GM12801 (cell line): ENCODE measurements around the gene ZBTB49.

Source experiments
- TF ChIP-seq, protein P1 (sequence below): IDR thresholded peaks from one replicate; pipeline ENCODE4 v1.5.1; 2011; ENCODE audit warnings: control low read depth; ENCODE audit not compliant: insufficient read length; ENCODE audit errors: extremely low read depth

Gene ZBTB49

DNA sequence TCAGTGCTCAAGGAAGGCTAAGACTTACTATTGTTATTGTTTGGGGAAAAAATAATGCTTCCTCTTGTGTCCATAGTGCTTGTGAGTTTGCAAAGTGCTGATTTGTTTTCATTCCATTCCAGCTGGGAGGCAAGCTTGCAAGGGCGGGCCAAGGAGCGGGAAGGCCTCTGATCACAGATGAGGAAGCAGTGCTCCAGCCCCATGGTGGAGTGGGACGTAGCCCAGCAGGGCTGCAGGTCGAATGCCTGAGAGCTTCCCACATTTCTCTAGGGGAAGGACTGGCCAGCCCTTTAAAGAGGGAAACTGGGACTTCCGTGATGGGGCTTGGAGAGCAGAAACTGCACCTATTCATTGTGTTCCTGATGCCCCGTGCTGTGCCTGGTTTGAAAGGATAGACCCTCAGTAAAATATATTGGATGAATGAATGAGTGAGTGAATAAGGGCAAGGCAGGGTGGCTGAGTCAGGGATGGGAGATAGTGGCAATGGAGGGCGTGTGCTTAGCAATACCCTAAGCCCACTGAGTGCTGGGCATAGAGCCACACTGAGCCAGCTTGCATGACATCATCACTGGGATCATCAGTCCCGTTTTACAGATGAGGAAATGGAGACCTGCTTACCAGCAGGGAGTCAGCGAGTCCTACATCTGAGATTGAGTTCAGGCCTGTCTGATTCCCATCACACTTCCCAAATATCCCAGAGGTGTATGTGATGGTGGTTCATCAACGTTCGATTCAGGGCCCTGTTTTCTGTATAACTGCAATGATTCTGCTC is 78.9 kb downstream of the ZBTB49 start:
- TF ChIP-seq, protein P1, sequence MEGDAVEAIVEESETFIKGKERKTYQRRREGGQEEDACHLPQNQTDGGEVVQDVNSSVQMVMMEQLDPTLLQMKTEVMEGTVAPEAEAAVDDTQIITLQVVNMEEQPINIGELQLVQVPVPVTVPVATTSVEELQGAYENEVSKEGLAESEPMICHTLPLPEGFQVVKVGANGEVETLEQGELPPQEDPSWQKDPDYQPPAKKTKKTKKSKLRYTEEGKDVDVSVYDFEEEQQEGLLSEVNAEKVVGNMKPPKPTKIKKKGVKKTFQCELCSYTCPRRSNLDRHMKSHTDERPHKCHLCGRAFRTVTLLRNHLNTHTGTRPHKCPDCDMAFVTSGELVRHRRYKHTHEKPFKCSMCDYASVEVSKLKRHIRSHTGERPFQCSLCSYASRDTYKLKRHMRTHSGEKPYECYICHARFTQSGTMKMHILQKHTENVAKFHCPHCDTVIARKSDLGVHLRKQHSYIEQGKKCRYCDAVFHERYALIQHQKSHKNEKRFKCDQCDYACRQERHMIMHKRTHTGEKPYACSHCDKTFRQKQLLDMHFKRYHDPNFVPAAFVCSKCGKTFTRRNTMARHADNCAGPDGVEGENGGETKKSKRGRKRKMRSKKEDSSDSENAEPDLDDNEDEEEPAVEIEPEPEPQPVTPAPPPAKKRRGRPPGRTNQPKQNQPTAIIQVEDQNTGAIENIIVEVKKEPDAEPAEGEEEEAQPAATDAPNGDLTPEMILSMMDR, result no peak
